SK-N-MC (cell line): ENCODE results near the gene SLC16A2.

Source experiments
- DNase-seq: peaks from one replicate; pipeline ENCODE4 v3.0.0-alpha.2; 2011; ENCODE audit warnings: low read depth, low spot score
- H3K27ac ChIP-seq: fragments of 200-600 bp; sonication (generic); 2 replicates; pipeline ENCODE4 v1.5.1; 2016; ENCODE audit warnings: mixed run types
- H3K36me3 ChIP-seq: fragments of 200-600 bp; sonication (generic); 2 replicates; pipeline ENCODE4 v1.6.1; 2017; ENCODE audit warnings: antibody characterized with exemption, low read length, mixed read lengths; ENCODE audit not compliant: insufficient read depth
- H3K4me3 ChIP-seq: fragments of 200-600 bp; sonication (generic); 2 replicates; pipeline ENCODE4 v1.5.1; 2016
- H3K9ac ChIP-seq: fragments of 200-600 bp; sonication (generic); 2 replicates; pipeline ENCODE4 v1.8.0; 2017; ENCODE audit warnings: mixed run types, mixed read lengths; ENCODE audit not compliant: insufficient read length
- H3K9me3 ChIP-seq: fragments of 200-600 bp; sonication (generic); 2 replicates; pipeline ENCODE4 v1.6.1; 2017; ENCODE audit warnings: low read depth, mild to moderate bottlenecking, antibody characterized with exemption, low read length, moderate library complexity, mixed read lengths
- EZH2 ChIP-seq: fragments of 200-600 bp; sonication (generic); IDR thresholded peaks from one replicate; pipeline ENCODE4 v1.6.1; 2017; ENCODE audit warnings: antibody characterized with exemption
- FOXP2 ChIP-seq: optimal IDR thresholded peaks from 2 replicates; pipeline ENCODE3; 2011; ENCODE audit warnings: mild to moderate bottlenecking, moderate library complexity; ENCODE audit not compliant: insufficient read depth; ENCODE audit errors: extremely low read length, control extremely low read depth
- POLR2AphosphoS5 ChIP-seq: IDR thresholded peaks from 2 replicates; pipeline ENCODE4 v1.6.1; 2012; ENCODE audit warnings: mild to moderate bottlenecking, low read depth, low read length, borderline replicate concordance

SLC16A2 gene

DNA sequence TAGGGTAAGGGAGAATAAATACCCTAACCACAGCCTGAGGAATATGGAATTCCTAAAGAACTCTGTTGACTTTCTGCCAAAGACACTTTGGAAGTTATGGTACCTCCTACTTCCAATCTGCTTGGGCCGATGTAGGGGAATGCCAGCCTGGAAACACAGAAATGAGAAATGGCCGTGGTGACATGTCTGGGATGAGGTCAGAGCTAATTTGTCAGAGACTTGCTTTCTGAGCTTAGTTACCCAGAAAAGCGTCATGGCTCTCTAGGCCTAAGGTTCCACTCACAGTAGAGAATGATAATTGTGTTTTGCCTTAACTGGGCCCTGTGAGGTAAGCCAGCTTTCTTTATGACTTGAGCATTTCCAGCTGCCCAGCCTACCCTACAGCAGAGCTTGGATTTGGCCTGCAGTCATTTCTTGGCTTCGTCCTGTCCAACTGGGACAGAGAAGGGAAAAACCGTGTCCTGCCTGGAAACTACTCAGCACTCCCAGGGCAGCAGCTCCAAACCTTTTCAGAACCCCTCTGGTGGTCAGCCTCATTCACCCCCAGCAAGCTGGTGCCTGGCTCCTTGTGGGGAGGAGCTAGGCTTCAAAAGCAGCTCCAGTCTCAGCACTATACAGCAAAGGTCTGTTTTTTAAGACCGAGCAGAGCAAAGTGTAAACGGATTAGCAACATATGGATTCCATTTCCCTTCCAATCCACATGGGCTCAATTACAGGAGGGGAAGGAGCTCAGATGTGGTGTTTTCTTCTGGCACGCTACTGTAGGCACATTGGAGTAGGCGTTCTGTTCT, 100.9 kb downstream of the SLC16A2 start:
- Histone ChIP-seq H3K36me3 (no peaks in the 10 kb centered on the region), H3K9me3 (no peaks in the 10 kb centered on the region), H3K4me3 (peak overlapping the region; percentile 46), H3K9ac (no peak overlapping the region), H3K27ac (peak overlapping the region; percentile 97)
- DNase-seq: no peak
- TF ChIP-seq EZH2 (no peak), POLR2AphosphoS5 (no peak), FOXP2 (no peak)

GRCh38 chrX:74523224-74523623, 101.9 kb downstream of the SLC16A2 start:
- no peaks in the 10 kb centered on the region for H3K36me3 ChIP-seq
- no peak overlapping the region for H3K4me3 ChIP-seq
- no peak for DNase-seq
- H3K27ac ChIP-seq: peak overlapping the region; percentile 97
- no peak for TF ChIP-seq FOXP2
- TF ChIP-seq EZH2: no peak
- TF ChIP-seq POLR2AphosphoS5: no peak
- H3K9ac ChIP-seq: no peak overlapping the region
- H3K9me3 ChIP-seq: no peaks in the 10 kb centered on the region

DNA sequence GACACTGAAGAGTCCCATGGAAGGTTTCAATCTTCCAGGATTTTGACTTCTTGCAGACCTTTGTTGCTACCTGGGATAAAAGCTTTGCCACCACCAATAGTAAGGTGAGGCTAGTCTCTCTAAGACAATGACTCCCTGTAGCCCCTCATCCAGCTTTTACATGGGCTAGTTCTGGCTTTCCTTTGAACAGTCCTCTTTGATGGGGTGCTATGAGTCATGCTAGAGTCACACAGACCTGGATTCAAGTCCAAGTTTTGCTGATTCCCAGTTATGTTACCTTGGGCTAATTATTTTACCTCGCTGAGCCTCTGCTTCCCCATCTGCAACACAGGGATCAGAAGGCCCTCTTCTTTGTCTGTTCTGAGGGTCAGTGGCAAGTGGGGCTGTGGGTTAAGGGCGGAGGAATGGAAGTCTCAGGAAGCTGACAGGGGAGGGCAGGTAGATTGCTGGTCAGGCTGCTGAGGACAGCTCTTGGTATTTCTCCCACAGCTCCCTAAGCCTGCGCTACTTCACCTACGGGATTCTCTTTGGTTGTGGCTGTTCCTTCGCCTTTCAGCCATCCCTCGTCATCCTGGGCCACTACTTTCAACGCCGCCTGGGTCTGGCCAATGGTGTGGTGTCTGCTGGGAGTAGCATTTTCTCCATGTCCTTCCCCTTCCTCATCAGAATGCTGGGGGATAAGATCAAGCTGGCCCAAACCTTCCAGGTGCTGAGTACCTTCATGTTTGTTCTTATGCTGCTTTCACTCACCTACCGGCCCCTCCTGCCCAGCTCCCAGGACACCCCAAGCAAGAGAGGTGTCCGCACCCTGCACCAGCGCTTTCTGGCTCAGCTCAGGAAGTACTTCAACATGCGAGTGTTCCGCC, 102.8 kb downstream of the SLC16A2 start:
- DNase-seq: no peak
- no peak overlapping the region for H3K4me3 ChIP-seq
- H3K27ac ChIP-seq: no peak overlapping the region
- no peak for TF ChIP-seq POLR2AphosphoS5
- no peak for TF ChIP-seq FOXP2
- no peak for TF ChIP-seq EZH2
- no peak overlapping the region for H3K9ac ChIP-seq
- H3K36me3 ChIP-seq: no peaks in the 10 kb centered on the region
- no peaks in the 10 kb centered on the region for H3K9me3 ChIP-seq

DNA sequence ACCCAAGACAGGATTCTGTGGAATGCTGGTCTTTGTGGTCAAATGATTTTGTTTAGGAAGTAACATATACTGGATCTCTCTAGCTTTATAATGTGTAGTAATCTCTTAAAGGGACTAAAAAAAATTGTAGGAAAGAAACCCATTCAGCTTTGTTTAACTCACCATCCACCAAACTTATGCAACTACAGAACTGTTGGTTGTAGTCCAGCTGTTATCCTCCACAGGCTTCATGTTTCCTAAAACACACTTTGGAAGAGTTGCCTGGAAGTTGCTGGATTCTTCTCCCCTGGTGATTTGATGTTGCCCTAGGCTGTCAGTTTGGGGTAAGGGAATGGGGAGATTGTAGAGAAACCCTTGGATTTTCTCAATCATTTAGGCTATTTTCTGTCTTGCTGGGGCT, 103.8 kb downstream of the SLC16A2 start:
- Histone ChIP-seq H3K4me3 (no peak overlapping the region), H3K27ac (no peak overlapping the region), H3K36me3 (no peaks in the 10 kb centered on the region), H3K9ac (no peak overlapping the region), H3K9me3 (no peaks in the 10 kb centered on the region)
- no peak for DNase-seq
- TF ChIP-seq FOXP2 (no peak), POLR2AphosphoS5 (no peak), EZH2 (no peak)

- Histone ChIP-seq H3K27ac (no peak overlapping the region), H3K36me3 (no peaks in the 10 kb centered on the region), H3K9me3 (no peaks in the 10 kb centered on the region), H3K4me3 (no peak overlapping the region), H3K9ac (no peak overlapping the region)
- DNase-seq: no peak
- TF ChIP-seq POLR2AphosphoS5 (no peak), EZH2 (no peak), FOXP2 (no peak)
Measured at GRCh38 chrX:74526764-74527163, 105.5 kb downstream of the SLC16A2 start.

- Histone ChIP-seq H3K9me3 (no peaks in the 10 kb centered on the region), H3K4me3 (no peak overlapping the region), H3K36me3 (no peaks in the 10 kb centered on the region), H3K27ac (no peak overlapping the region), H3K9ac (no peak overlapping the region)
- TF ChIP-seq FOXP2: no peak
- no peak for TF ChIP-seq POLR2AphosphoS5
- TF ChIP-seq EZH2: no peak
- DNase-seq: no peak
Measured at GRCh38 chrX:74527350-74527749, 106.1 kb downstream of the SLC16A2 start.

GRCh38 chrX:74529311-74529710, 108.0 kb downstream of the SLC16A2 start:
- TF ChIP-seq EZH2 (no peak), POLR2AphosphoS5 (no peak), FOXP2 (no peak)
- DNase-seq: no peak
- Histone ChIP-seq H3K36me3 (no peaks in the 10 kb centered on the region), H3K9me3 (no peaks in the 10 kb centered on the region), H3K27ac (no peak overlapping the region), H3K4me3 (no peak overlapping the region), H3K9ac (no peak overlapping the region)

- Histone ChIP-seq H3K9me3 (no peaks in the 10 kb centered on the region), H3K4me3 (no peak overlapping the region), H3K27ac (no peak overlapping the region), H3K36me3 (no peaks in the 10 kb centered on the region), H3K9ac (no peak overlapping the region)
- DNase-seq: no peak
- no peak for TF ChIP-seq EZH2
- TF ChIP-seq POLR2AphosphoS5: no peak
- TF ChIP-seq FOXP2: no peak
Measured at GRCh38 chrX:74531081-74531480, 109.8 kb downstream of the SLC16A2 start.

GRCh38 chrX:74534569-74535038, 113.3 kb downstream of the SLC16A2 start:
- no peak for DNase-seq

More at GRCh38 chrX:74534569-74535038, 113.3 kb downstream of the SLC16A2 start:
- Histone ChIP-seq H3K27ac (peak overlapping the region; percentile 75), H3K9me3 (no peaks in the 10 kb centered on the region), H3K4me3 (peak overlapping the region; percentile 68), H3K36me3 (no peaks in the 10 kb centered on the region), H3K9ac (no peak overlapping the region)
- TF ChIP-seq FOXP2: no peak
- TF ChIP-seq POLR2AphosphoS5: peak; percentile 27; the same call in 1 of the 2 replicates
- TF ChIP-seq EZH2: no peak
